ENCODE data around the gene PLXDC1. TPM values are rescaled to one million over a fixed set of nuclear protein-coding genes. Genes with fewer than 3 reads are reported as not detected.
"Not testable (repeated sequence)": the region's sequence is repeated elsewhere in the genome, so short reads cannot be mapped to it uniquely, and the experiment has no call there.

PLXDC1 gene
- total RNA-seq, 1 donor from 2014 or later: 13.1 TPM

DNA sequence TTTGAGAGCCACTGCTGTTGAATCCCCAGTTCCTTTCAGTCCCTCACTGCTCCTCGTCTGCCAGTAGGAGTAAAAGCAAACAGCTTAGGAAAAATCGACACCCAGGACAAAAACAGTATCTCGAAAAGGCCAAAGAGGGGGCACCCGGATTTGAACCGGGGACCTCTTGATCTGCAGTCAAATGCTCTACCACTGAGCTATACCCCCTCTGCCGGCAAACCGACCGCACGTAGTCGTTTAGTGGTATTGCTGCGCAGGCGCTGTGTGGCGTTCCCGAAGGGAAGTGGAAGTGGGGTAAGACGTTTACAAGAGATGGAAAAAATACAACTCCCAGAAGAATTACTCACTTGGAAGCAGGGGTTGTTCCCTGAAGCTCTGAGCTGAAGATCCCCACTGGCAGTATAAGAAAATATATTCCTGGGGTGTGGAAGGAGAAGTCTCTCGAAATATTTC is 2.2 kb upstream of the PLXDC1 start:
- peak; percentile 97 for DNase-seq

DNA sequence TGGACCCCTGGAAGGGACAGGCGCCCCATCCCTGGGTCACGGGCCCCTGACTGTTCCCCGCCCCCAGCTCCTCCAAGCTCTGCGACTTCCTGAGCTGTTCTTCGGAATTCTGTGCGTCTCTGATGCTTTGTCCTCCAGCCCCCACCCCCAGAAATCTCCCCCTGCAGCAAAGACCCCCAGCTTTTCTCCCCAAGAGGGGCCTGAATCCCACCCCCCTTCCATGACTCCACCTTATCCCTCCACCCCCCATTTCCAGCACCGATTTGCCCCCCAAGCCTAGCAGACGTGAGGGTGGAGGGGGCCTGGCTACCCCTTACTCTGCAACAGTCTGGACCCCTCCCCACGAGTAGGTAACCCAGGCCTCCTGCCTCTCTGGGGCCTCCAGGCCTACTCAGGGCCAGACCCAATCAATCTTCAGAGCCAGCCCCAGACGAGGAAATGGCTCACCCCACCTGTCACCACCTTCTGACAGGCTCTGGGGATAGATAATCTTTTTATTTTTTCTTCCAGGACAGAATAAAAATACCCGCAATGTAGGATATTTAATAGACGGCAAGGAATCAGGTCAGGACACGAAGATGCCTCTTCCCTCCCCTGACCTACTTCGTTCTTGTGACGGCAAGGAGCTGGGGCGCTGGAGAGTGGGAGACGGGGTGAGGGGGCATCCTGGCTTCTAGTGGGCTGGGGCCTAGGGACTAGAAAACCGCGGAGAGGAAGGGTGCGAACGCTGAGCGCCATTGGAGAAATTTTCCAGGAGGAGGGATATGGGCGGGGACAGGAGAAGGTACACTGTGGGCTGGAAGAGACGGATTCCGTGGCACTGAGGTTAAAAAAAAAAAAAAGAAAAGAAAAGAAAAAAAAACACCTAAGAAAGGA is 744 bp upstream of the PLXDC1 start:
- no peak for DNase-seq

DNA sequence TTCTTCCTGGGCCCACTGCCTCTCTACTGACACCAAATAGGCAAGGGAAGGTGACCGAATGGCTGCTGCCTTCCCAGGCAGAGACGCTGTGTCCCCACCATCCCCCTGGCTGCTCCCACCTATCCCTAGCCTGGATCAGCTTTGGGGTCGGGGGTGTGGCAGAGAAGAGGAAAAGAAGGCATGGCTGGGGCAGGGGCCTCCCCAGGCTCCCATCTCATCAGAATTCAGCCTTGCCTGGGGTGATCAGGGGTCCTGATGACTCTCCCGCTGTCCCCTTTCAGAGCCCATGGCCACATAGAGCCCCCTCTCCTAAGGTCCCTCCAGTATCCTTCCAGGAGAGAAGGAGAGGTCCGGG is 665 bp downstream of the PLXDC1 start:
- no peak for DNase-seq

DNA sequence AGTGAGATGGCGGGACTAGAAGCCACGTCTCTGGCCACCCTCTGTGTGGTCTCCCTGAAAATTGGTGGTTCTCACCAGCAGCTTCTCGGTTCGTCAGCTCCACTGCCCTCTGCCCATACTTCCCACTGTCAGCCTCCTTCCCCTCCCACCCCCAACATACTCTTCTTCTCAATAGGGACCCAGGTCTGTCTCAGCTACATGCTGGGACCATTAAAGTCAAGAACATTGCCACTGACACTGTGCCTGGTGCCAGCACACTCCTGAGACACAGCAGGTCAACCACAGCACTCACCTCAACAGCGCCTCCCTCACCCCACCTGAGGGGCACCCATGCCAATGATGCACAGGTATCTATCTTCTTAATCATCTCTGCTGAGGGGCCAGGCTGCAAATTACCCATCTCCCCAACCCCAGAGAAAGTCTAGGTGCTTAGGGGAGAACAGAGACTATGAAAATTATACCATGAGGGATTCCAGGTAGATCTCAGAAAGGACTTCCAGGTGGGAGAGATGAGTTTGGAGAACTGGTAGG is 1.3 kb downstream of the PLXDC1 start:
- no peak for DNase-seq

DNA sequence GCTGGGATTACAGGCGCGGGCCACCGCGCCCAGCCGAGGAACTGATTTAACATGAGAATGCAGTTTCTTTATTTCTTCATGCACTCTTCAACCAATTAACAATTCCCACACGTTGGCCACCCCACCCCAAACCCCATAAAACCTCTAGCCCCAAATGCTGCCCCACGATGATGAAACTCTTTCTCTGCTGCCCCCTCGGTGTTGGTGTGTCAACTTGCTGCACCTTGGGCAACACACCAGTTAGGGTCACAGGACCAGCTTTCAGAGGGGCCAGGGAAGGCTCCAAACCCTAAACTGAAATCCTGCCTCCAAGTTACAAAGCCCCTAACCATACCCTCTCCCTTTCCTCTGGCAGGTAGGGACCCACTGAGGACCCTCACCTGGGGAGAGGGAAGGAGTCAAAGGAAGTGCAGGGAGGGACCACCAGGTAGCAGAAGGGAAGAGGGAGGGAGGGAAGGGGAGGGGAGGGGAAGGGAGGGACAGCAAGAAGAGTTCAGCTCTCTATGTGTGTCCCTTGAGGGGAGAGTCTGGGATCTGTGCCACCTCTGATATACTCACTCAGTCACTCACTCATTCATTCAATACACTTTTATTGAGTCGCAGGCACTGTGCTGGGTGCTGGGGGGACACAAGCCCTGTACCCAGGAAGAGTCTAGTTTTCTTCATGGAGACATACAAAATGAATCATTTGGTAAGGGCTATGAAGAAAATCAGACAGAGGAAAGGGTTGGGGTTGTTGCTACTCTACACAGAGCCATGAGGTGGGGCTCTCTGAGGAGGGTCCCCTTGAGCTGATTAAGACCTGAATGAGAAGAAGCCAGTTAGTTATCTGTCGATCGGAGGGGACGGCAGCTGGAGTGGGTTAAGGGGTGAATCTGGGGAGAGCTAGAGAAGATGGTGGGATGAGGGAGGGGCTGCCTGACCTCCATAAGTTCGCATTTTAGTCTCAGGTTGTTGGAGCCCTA is 3.9 kb downstream of the PLXDC1 start:
- DNase-seq: no peak

DNA sequence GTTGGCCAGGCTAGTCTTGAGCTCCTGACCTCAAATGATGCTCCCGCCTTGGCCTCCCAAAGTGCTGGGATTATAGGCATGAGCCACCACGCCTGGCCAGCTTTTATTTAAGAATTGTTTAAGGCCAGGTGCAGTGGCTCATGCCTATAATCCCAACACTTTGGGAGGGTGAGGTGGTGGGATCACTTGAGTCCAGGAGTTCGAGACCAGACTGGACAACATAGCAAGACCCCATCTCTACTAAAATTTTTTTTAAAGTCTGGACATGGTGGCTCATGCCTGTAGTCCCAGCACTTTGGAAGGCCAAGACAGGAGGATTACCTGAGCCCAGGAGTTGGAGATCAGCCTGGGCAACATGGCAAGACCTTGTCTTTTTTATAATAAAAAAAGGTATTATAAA is 5.2 kb downstream of the PLXDC1 start:
- DNase-seq: no peak

DNA sequence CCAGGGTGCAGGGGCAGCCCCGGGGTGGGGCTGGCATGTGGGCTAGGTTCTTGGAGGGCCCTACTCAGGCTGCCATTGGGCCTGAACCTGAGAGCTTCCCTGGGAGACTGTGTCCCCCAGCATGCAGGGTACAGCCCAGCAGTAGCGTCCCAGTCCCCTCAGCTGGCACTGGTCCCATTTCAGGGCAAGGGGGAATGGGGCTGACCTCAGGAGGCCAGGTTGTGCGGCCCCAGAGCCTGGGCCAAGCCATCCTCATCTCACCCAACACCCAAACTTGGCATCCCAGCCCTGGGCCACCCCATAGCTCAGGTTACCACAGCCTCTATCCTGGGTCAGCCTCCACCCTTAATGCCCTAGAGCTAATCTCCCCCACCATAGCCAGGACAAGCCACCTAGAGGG is 6.3 kb downstream of the PLXDC1 start:
- no peak for DNase-seq

DNA sequence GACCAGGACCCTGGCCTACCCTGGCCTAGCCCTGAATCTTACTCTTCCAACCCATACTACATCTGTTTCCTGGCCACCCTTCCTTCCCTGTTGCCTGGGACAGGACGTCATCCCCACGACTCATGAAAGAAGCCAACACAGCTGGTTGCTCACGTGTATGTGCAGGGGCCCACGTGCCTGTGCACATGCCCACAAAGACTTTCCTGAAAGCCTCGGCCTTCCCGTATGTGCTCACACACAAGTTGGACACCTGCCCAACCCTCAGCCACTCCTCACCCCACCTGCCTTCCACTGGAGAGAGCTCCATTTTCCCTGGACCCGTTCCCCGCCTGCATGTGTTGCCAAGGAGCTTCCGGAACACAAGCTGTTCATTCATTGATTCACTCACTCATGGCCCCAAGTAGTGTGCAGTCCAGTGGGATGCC is 7.0 kb downstream of the PLXDC1 start:
- peak; percentile 96 for DNase-seq

DNA sequence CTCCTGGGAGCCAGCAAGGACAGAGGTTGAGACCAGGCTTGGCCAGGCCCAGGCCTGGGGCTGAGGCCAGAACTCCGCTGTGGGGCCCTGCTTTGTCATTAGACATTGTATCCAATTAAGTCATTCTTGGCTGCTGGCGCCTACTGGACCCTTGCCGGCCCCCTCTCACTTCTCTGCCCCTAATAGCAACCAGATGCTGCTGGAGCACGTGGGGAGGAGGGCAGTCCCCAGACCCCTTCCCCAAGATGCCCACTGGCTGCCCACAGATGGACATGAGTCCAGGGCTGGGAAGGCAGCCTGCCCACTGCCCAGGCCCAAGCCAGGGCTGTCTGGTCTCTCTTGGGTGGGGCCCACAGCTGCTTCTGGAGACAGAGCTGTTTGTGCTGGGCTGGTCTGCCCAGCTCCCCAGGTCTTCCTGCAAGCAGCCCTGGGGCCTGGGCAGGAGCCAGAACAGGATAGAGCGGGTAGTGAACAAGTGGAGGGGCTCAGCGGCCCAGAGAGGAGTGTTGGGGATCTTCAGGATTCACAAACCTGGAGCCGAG is 7.8 kb downstream of the PLXDC1 start:
- peak; percentile 78 for DNase-seq

DNA sequence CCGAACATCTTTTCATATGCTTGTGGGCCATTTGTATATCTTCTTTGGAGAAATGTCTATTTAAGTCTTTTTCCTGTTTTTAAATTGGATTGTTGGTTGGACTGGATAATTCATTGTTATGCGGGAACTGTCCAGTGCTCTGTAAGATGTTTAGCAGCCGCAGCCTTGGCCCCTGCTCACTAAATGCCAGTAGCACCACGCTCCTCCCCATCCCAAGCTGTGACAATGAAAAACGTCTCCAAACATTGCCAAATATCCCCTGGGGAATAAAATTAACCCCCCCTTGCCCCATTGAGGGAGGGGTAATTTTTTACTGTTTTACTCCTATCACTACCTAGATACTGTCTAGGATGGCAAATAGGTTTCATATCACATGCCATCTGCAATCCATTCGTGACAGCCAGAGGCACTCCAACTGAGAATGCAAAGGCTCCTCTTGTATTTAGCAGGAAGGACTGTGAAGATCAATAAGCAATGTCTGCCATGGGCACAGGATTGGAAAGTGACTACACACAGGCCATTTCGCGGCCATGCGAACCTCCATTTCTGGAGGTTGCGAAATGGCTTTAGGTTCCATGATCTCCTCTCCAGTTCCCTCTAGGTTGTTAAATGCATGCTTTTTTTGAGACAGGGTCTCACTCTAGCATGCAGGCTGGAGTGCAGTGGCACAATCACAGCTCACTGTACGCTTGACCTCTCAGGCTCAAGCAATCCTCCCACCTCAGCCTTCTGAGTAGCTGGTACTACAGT is 9.3 kb downstream of the PLXDC1 start:
- DNase-seq: no peak

DNA sequence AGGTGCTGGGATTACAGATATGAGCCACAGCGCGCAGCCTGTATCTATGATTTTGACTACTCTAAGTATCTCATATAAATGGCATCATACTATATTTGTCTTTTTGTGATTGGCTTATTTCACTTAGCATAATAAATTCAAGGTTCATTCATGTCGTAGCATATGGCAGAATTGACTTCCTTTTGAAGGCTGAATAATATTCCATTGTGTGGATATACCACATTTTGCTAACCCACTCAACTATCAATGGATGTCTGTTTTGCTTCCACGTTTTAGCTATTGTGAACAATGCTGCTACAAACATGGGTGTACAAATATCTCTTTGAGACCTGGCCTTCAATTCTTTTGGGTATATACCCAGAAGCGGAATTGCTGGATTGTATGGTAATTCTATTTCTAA is 10.1 kb downstream of the PLXDC1 start:
- no peak for DNase-seq

DNA sequence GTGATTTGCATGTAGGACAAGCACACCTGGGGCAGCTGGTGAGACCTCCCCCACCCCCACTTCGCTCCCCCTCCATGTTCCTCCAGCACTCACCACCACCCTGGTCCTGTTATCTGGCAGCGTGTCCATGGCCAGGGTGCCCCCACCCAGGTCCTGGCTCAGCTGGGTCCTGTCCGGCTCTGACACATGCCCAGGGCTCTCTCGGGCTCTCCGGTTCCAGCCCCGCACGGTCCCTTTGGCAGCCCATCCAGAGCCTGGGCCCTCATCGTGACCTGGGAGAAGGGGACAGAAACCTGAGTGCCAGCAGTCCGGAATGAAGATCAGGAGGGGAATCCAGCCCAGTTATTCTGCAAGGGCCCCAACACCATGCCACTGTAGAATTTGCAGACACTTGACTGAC is 11.9 kb downstream of the PLXDC1 start:
- no peak for DNase-seq

DNA sequence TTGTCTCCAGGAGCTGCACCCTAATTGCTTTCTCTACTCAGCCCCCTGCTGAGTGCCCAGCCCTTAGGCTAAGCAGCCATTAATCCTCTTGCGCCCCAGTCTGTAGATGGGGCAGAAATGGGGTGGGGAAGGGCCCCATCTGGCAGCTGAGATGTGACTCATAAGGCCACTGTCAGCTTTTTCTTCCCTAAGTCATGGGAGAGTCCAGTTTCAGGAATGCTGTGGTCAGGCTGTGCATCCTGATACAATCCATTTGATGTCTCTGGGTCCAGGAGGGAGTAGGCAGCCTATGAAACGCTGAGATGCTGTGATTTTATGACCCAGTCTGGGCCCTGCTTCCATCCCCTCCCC is 12.3 kb downstream of the PLXDC1 start:
- no peak for DNase-seq

DNA sequence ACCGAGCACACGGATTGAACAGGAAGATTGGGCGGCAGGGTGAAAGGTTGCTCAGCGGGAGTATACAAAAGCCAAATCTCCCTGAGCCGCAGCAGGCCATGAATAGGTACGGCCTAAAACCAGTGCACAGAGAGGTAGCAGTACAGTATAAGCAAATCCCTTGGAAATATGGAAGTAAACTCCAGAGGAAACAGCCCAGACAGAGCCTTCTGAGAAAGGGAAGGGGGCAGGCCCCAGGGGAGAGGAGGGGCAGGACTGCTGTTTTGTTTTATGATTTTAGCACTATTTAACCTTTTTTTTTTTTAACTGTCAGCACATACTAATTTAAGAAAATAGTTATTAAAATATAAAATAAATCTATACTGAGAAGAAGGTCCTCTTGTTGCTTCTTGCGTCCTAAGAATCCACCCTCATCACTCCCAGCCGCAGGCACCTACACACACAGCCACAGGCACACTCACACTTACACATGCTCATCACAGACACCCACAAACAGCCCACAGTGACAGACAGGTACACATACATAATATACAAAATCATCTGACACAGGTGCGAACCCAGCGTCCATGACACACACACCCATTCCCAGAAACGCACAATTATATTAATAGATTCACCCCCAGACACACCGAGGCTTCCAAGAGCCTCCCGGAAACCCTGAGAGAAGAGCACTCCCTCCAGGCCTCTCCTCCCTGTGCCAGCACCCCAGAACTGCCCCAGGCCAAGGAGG is 12.8 kb downstream of the PLXDC1 start:
- no peak for DNase-seq

DNA sequence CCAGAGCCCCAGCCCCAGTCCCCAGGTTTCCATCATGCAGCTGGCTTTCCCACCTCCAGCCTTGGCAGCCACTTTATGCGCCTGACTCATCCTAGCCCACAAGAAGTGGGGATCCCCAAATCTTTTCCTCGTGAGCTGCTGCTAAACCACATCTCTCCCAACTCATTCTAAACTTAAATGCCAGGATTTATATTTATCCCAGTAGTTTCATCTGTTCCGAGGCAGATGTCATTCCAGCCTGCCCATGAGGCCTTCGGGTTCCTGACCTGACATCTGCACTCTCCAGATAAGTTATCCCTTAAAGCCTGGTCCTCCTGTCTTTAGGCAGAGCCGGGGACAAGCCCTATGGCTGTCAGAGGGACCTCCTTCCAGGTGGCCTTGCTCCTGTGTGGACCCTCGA is 16.6 kb downstream of the PLXDC1 start:
- DNase-seq: no peak

DNA sequence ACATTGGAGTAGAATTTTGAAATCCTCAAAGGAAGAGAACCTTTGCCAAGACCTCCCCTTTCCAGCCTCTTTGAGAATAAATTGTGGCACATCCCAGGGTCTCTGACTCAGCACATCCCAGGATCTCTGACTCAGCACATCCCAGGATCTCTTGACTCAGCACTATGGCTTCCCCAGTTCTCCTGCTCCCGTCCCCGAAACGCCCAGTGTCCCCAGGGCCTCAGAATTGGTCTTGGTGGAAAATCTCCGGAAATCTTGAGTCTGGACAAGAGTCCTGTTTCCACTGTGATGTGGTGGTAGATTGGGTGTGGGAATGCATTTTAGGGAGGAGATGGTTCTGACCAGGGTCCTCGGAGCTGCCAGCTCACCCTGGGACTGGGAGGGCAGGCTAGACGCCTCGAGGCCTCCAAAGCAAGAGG is 19.2 kb downstream of the PLXDC1 start:
- no peak for DNase-seq

DNA sequence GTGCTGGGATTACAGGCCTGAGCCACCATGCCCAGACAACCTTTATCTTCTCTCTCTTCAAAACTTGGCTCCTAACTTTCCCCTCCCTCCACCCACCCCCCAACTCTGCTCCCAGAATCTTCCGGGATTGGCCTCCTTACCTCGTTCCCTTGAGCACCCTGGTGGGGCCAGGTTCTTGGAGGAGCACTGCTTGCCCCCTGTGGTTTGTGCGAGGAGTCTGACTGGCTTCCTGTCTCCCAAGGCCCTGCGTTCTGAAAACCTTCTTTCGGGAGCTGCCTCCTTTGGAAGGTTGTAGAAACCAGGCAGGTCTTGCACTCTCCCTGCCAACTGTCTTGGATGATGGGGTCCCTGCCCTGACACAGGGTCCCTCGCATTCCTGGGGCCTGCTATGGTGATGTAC is 19.8 kb downstream of the PLXDC1 start:
- DNase-seq: no peak

DNA sequence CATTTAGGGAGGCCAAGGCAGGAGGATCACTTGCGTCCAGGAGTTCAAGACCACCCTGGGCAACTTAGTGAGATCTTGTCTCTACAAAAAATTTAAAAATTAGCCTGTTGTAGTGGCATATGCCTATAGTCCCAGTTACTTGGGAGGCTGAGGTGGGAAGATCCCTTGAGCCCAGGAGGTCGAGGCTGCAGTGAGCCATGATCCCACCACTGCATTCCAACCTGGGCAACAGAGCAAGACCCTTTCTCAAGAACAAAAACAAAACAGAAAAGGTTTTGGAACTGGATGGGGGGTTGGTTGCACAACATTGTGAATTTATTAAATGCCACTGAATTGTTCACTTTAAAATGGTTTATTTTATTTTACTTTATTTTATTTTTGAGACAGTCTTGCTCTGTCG is 21.2 kb downstream of the PLXDC1 start:
- DNase-seq: no peak

DNA sequence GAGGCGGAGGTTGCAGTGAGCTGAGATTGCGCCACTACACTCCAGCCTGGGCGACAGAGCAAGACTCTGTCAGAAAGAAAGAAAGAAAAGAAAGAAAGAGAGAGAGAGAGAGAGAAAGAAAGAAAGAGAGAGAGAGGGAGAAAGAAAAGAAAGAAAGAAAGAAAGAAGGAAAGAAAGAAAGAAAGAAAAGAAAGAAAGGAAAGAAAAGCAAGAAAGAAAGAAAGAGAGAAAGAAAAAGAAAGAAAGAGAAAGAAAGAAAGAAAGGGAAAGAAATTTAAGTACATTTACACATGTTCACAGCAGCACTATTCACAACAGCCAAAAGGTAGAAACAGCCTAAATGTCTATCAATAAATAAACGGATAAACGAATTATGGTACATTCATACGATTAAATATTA is 21.9 kb downstream of the PLXDC1 start:
- not testable (repeated sequence) for DNase-seq

DNA sequence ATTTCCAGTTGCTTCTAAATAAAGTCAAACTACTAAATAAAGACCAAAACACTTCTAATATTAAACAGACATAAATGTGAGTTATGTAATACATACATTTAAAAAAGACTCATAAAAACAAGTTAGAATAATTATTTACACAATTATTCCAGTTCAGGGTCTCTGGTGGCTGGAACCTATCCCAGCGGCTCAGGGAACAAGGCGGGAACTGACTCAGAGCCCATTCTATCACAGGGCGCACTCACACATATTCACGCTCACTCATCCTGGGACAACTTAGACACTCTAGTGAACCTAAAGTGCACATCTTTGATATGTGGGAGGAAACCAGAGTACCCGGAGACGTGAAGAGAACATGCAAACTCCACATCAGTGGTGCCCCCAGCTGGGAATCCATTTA is 25.0 kb downstream of the PLXDC1 start:
- DNase-seq: no peak

DNA sequence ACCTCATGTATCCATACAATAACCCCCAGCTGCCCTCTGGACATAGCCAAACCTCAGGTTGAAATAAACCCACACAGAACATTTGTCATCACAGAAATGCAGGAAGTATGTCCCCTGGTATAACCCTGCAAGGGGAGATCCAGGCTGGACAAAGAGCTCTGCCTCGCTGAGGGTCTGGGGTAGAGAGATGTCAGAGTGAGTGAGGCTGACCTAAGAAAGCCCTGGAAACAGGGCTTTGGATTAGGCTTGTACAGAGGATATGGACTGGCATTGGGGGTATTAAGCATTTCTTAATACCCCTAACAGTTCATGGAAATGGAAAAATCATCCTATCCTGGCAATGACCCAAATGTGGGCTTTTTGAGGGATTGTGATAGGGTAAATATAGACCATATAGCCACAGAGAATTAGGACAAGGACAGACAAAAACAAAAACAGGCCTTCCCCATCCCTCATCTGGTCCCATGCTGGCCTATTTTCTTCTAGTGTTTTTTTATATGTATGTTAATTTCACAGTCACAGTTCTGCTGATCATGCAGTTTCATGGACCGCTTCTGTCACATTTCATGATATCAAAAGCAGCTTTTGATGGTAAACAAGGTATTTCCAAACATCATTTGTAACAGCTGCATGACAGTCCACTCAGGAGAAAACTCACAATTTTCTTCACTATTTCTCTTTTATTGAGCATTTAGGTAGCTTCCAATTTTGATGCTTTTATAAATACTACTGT is 26.1 kb downstream of the PLXDC1 start:
- no peak for DNase-seq
